GM19238 (cell line): Measurements from ENCODE around the gene CREB3L2.

Experiments used
- DNase-seq: peaks from one replicate; pipeline ENCODE4 v3.0.0; 2011; ENCODE audit warnings: low spot score; ENCODE audit not compliant: insufficient read length

The CREB3L2 gene

DNA sequence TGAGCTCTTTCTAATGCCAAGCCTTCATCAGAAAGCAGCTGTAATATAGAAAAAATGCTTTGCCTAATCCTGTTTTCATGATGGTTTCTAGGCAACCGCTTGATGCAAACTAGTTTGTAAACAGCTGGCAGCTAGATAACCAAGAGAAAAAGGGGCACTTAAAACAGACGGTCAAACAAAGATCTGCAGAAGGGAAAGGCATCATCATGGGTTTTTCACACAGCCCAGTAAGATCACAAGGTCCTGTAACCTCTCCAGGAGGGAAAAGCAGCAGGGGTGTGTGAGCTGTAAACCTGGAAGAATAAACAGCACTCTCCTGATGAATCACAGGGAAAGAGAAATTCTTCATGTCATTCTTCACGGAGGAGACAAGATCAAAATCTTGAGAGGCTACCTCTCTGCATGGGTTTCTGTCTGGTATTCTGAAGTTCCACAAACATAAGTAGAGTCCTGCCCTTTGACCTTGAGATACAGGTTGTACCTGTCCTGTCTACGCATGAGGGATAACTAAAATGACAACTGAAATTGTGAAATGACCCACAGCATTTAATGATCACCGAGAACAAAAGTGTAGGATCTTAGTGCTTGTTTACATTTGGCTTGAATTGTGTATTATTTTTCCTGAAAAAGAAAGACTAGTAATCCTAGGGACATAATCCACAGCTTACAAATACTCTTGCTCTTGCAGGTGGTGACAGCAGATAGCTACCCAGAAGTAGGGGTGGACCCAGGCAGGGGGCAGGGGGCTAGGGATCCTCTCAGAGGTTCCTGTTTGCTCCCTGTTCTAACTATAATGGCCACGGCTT lies 48.0 kb downstream of the CREB3L2 start:
- DNase-seq, result no peak

DNA sequence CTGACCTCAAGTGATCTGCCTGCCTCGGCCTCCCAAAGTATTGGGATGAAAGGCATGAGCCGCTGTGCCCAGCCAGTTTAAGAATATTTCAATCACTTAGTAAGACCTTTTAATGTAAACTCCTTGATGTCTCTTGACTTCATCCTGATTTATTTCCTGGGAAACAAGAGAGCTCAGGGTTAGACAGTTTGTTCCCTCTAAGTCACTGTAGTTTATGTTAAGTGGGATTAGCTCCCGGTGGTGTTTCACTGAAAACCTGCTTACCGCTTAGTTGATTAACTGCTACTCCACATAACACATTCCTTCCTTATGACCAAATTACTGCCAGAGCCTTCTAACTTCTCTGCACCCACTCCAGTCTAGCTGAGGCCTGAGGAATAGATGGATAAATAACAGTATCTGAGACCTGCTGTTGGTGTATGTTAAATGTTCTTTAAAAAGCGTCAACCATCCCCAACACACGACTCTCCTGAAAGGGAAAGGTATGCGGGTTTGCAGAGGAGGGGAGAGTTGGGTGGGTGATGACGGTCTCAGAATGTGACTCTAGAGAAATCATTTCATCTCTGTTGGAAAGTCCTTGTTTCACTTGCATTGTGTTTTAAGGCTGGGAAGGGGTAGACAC lies 48.7 kb downstream of the CREB3L2 start:
- DNase-seq, result no peak

DNA sequence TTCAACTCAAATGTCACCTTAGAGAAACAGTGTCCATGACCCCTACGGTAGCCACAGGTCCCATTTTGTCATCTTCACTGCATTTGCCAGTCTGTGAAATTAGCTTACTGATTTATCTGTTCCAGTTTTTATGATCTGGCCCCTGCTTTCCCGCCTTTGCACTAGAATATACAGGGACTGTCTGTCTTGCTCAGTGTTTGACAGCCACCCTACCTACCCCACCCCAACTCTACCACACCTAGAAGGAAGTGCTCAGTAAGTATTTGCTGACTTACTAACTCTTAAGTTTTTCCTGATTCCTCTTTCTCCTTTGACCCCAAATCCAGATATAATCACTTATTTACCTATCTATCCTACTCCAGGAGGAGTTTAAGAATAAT lies 49.5 kb downstream of the CREB3L2 start:
- DNase-seq, result no peak

DNA sequence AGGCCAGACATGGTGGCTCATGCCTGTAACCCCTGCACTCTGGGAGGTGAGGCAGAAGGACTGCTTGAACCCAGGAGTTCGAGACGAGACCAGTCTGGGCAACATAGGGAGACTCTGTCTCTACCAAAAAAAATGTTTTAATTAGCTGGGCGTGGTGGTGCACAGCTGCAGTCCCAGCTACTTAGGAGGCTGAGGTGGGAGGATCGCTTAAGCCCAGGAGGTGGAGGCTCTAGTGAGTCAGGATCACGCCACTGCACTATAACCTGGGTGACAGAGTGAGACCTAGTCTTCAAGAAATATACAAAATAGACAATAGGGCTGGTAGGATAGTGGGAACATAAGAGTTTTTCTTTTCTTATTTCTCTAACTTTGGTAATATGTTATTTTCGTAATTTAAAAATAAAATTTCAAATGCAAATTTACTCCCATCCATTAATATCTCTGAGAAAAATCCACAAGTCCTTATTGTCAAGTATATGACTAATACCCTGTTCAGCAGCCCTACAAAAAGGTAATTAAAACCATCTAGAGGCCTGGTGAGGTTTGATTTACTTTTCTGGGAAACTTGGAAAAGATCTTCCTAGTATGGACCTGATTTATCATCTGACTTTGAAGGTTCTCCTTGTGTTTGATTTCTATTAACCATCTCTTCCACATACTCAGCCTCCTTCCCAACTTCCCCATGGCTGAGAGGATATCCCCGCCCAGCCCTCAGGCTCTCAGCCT lies 50.0 kb downstream of the CREB3L2 start:
- DNase-seq, result no peak

DNA sequence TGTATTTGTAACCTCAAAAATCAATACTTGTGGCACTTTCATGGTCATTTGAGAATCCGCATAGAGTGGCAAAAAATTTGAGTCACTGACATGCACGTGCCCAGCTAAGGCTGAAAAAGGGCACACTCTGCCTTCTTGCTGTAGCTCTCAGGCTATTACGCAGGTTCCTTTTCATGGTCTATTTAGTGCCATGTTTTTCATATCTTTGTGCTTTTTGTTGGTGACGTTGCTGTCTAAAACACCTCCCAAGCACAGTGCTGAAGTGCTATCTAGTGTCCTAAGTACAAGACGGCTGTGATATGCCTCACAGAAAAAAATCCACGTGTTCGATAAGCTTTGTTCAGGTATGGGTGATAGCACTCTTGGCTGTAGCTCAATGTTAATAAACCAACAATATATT lies 50.9 kb downstream of the CREB3L2 start:
- DNase-seq, result no peak

DNA sequence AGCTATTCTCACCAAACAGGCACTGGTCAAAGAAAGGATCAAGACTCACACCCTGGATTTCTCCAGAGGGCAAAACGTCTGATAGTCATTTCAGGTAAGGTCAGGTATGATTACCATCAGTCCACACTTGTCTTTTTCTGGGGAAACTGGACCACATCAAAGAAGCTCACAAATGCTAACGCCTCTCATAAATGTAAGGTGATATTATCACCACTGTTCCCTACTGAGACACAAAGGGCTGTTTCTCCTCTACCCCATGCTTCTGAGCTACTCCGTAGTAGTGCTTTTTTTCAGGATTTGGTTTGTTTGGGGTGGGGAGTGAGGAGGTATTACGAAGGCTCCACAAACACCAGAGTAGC lies 51.6 kb downstream of the CREB3L2 start:
- DNase-seq, result no peak

DNA sequence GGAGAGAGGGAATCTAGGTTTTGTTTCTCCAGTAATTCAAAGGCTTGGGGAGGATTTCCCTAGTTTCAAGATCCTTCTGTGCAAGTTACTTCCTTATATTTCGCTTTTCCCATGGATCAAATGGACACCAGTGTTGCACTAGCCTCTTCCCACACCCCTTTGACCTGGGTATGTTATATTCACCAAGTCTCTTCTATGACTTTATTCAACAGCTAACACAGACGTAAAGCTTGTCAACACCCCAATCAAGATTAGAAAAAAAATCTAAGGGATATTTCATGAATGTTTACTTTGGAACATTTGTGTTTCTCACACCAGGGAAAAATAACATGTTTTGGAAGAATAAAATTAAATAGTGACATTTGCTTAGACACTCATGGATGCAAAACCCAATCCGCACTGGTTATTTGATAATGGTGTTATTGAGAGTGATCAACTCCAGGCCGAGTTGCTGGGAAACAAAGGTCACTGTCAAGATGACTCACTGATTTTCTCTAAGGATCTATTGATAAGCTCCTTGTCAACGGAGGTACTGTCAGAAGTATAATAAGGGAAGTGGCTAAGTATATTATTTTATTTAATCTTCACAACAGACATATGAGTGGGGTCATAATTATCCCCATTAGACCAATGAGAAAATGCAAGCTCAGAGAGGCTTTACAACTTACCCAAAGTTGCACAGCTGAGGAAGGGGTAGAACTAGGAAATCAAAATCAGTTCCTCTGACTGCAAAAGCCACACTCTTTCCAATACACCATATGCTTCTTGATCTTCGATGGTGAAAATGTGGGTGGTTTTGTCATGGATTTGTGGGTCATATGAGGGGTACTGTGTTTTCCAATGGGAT lies 52.2 kb downstream of the CREB3L2 start:
- DNase-seq, result no peak

DNA sequence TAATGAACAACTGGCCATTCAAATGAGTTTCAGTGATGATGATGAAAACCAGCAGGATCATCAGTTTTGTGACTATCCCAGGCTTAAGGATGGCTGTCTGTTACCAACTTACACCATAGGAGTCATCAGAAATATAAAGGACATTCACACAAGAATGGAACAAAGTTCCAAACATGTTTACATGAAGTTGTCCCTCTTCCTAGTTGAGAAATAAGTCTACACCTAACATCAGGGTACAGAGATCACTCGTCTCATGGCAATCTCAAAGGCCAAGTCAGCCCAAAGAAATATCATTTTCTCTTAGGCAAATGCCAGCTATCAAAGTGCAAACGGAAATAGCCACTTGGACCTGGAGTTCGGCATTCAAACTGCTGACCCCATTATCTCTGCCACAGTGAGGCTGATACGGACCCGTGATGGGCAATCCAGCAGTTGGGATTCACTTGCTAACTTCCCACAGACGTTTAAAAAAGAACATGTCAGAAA lies 53.0 kb downstream of the CREB3L2 start:
- DNase-seq, result no peak

- no peak for DNase-seq
These were observed 53.6 kb downstream of the CREB3L2 start for GRCh38 chr7:137948083-137948844.

DNA sequence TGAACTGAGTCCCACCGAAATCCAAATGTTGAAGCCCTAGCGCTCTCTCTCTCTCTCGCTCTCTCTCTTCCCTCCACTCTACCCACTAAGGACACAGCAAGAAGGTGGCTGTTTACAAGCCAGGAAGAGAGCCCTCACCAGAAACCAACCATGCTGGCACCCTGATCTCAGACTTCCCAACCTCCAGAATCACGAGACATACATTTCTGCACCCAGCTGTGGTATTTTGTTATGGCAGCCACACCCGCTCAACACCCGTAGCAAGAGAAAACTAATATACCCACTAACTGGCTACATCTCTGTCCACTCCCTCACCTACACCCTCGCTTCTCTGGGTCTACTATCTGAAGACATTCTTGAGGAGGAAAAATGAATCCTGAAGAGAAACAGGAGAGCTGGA lies 54.8 kb downstream of the CREB3L2 start:
- DNase-seq, result no peak

GRCh38 chr7:137946011-137946410 lies 55.9 kb downstream of the CREB3L2 start:
- no peak for DNase-seq

DNA sequence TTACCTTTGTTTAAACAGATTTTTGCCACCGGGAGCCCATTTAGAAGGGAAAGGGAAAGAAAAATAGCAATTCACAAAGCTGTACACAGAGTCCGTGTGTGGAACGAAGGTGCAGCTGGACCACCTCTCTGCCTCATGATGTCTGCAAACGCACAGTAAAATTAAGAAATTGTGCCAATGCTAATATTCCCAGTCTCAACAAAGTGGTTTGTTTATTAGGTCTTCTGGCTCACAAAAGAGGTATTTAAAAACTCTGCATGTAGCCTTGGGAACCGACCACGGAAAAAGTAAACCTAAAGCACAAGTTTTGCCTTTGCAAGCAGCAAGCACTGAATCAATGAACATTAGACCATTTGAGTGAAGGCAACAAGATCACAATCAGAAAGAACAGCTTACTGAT lies 57.7 kb downstream of the CREB3L2 start:
- DNase-seq, result no peak

DNA sequence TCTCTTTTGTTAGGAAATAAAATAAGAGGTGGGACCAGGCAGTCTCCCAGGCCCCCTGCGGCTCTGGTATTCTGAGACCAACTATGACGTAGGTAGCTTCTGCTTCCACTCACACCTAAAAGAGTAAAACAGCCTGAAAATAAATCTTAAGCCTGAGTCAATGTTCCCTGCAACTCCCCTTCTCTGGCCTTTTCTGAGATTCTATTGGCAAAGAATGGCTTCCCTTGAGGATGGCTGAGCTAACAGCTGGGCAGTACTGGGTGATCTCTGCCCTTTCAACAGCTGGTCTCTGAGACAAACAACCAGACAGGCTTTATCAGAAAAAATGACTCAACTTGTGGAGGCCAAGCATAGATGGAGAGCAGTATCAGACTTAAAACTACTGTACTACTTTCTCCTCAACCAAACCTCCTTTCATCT lies 58.7 kb downstream of the CREB3L2 start:
- no peak for DNase-seq

- no peak for DNase-seq
These were observed 59.3 kb downstream of the CREB3L2 start for GRCh38 chr7:137942484-137943115.

DNA sequence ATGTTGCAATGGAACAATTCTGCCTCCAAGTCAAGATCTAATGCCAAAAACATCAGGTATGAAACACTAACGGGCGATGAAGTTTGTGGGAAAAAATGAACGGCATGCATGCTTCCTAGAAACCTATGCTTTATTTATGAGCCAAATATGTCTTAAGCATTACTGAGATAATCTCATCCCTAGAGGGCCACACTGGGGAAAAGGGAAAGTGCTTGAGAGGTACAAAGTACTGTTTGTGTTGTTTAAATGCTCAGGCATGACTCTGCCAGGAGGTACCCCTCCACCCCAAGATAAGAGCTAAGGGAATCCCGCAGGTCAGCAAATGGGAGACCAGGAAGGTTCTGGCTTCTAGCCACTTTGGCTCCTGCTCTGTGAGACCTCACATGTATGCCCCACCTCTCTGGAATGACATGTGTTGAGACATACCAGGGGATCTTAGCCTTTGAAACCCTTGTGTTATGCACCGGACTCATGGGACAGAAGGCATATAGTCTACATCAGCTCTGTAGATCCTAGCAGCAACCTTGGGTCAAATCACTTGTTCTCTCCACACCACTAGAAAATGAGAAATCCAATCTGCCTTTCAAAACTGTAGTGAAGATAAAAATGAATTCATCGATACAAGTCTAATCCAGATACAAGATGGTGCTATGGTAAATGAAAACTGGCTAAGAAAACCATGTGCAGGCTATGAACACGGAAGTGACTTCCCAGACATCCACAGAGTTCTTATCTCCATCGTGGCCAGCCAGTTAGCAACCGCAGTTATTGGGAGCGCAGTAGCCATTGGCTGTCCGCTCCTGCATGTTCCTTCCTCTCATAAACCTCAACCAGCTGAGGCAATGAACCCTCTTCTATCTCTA lies 61.0 kb downstream of the CREB3L2 start:
- DNase-seq, result no peak

DNA sequence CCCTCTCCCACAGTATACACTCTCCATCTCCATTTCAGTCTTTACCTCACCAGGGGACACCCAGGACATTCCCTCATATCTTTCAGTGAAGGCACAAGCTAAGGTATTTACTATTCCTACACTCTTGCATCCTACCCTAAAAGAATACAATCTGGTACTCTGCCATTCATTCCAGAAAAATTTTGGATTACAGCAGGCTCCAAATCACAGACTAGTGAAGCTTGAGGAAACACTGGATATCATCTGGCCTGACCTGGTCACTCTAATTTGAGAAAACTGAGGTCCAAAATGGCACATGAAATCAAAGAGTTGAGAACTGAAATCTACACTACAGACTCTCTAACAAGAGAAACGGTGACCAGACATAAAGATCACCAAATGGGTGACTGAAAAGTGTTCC lies 61.7 kb downstream of the CREB3L2 start:
- no peak for DNase-seq

DNA sequence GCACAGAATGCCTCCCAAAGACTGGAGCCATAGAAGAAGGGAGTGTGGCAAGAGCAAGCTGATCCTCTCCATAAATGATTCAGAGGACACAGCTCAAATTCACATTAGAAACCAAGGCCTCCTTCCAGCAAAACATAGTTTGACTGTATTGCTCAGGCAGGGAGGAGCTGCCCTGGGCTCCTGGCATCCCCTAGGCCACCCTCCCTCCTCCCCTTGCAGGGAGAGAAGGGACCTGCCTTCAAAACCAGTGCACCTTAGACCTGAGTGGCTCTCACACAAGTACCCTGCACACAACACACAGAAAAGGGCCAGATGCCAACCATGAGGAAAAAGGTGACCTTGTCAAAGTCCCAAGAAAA lies 64.7 kb downstream of the CREB3L2 start:
- no peak for DNase-seq

DNA sequence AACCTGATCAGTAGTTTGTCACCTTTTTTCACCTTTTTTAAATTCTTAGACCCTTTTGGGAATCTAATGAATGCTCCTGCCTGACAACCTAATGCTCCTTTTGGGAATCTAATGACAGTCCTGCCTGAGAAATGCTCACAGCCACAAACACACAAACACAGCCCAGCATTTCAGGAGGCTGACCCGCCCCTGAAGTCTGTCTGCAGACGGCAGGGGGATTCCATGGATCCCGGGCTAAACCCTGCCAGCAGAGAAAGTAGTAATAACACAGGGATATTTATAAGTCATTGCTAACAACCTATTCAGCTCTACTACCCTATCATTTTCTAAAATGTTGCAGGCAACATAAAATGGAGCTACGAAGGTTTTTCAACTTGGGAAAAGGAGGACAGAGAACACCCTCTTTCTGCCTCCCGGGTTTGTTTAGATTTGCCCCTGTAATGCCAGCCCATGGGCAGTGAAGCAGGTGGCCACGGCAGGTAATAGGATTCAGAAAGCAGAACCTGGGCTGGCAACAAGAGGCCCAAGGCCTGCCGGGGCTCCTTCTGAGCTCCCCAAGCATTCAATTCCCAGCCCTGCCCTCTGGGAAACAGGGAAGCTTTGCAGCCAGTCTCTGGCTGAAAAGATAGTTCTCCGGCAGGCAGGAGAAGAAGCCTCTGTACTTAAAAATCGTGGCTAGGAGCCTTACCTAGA lies 65.2 kb downstream of the CREB3L2 start:
- no peak for DNase-seq
